ENCODE results near the gene INSYN1.
"Not testable (repeated sequence)": the region's sequence is repeated elsewhere in the genome, so short reads cannot be mapped to it uniquely, and the experiment has no call there.

INSYN1 gene

GRCh38 chr15:73712107-73712506 is 41.0 kb downstream of the INSYN1 start:
- DNase-seq (ENCODE audit: low spot score) = no peak

- DNase-seq (ENCODE audit: low spot score) = no peak
These were observed 41.6 kb downstream of the INSYN1 start for GRCh38 chr15:73711526-73711925.

GRCh38 chr15:73710321-73710720 is 42.8 kb downstream of the INSYN1 start:
- no peak for DNase-seq (ENCODE audit: low spot score)

GRCh38 chr15:73709686-73710085 is 43.5 kb downstream of the INSYN1 start:
- DNase-seq (ENCODE audit: low spot score) = no peak

- DNase-seq (ENCODE audit: low spot score) = no peak
These were observed 43.9 kb downstream of the INSYN1 start for GRCh38 chr15:73709241-73709640.

GRCh38 chr15:73708691-73709090 is 44.5 kb downstream of the INSYN1 start:
- no peak for DNase-seq (ENCODE audit: low spot score)

GRCh38 chr15:73704869-73705645 is 48.1 kb downstream of the INSYN1 start:
- DNase-seq (ENCODE audit: low spot score) = no peak

- DNase-seq (ENCODE audit: low spot score) = not testable (repeated sequence)
These were observed 48.8 kb downstream of the INSYN1 start for GRCh38 chr15:73704142-73704868.

GRCh38 chr15:73703601-73704000 is 49.5 kb downstream of the INSYN1 start:
- DNase-seq (ENCODE audit: low spot score) = not testable (repeated sequence)

- DNase-seq (ENCODE audit: low spot score) = not testable (repeated sequence)
These were observed 50.6 kb downstream of the INSYN1 start for GRCh38 chr15:73702311-73703239.

GRCh38 chr15:73700041-73700842 is 52.9 kb downstream of the INSYN1 start:
- no peak for DNase-seq (ENCODE audit: low spot score)

GRCh38 chr15:73699249-73700040 is 53.7 kb downstream of the INSYN1 start:
- DNase-seq (ENCODE audit: low spot score) = no peak

GRCh38 chr15:73697033-73697467 is 56.1 kb downstream of the INSYN1 start:
- peak; percentile 75 for DNase-seq (ENCODE audit: low spot score)

- no peak for DNase-seq (ENCODE audit: low spot score)
These were observed 56.5 kb downstream of the INSYN1 start for GRCh38 chr15:73696641-73697001.

GRCh38 chr15:73695773-73696640 is 57.1 kb downstream of the INSYN1 start:
- DNase-seq (ENCODE audit: low spot score) = no peak

GRCh38 chr15:73694419-73694818 is 58.7 kb downstream of the INSYN1 start:
- DNase-seq (ENCODE audit: low spot score) = no peak

GRCh38 chr15:73691396-73691795 is 61.8 kb downstream of the INSYN1 start:
- DNase-seq (ENCODE audit: low spot score) = peak; percentile 63

- no peak for DNase-seq (ENCODE audit: low spot score)
These were observed 64.7 kb downstream of the INSYN1 start for GRCh38 chr15:73688455-73688854.

GRCh38 chr15:73687351-73687750 is 65.8 kb downstream of the INSYN1 start:
- no peak for DNase-seq (ENCODE audit: low spot score)
